K562 (cell line): ENCODE data around the gene CMIP. TPM values are rescaled to one million over a fixed set of nuclear protein-coding genes. Genes with fewer than 3 reads are reported as not detected.

ENCODE experiments used
- DMBX1 ChIP-seq: fragments of 250-450 bp; sonication (Bioruptor Pico); IDR thresholded peaks from 2 replicates; pipeline ENCODE4 v1.8.0; 2022; ENCODE audit warnings: inconsistent platforms, mild to moderate bottlenecking, moderate library complexity, borderline replicate concordance
- DPF2 ChIP-seq: fragments of 450-650 bp; IDR thresholded peaks from 2 replicates; pipeline ENCODE4 v1.6.1; 2016
- ERF ChIP-seq: fragments of 450-650 bp; formaldehyde crosslinking; IDR thresholded peaks from 2 replicates; pipeline ENCODE4 v1.4.0; 2020; ENCODE audit warnings: mild to moderate bottlenecking, mixed read lengths
- ETV1 ChIP-seq: fragments of 450-650 bp; conservative IDR thresholded peaks from 2 replicates; pipeline ENCODE4 v1.6.1; 2016; ENCODE audit warnings: missing genetic modification characterization, control low read depth, low read depth, missing compliant biosample characterization
- HEY1 ChIP-seq: fragments of 250-450 bp; sonication (Bioruptor Pico); IDR thresholded peaks from 2 replicates; pipeline ENCODE4 v1.5.0; 2020; ENCODE audit warnings: mild to moderate bottlenecking, moderate library complexity, borderline replicate concordance
- KLF6 ChIP-seq: fragments of 250-450 bp; sonication (Bioruptor Pico); IDR thresholded peaks from 2 replicates; pipeline ENCODE4 v1.4.0; 2020; ENCODE audit warnings: mild to moderate bottlenecking, moderate library complexity, borderline replicate concordance
- MBD2 ChIP-seq: sonication (generic); IDR thresholded peaks from 2 replicates; pipeline ENCODE4 v1.6.1; 2016; ENCODE audit warnings: low read depth, borderline replicate concordance
- MTA2 ChIP-seq: fragments of 450-650 bp; IDR thresholded peaks from 2 replicates; pipeline ENCODE4 v1.6.1; 2016; ENCODE audit warnings: low read depth
- NELFE ChIP-seq: IDR thresholded peaks from 2 replicates; pipeline ENCODE4 v1.6.1; 2011; ENCODE audit warnings: mild to moderate bottlenecking; ENCODE audit not compliant: insufficient read depth, insufficient read length
- NR3C1 ChIP-seq: sonication (generic); formaldehyde crosslinking; IDR thresholded peaks from 2 replicates; pipeline ENCODE4 v1.8.1; 2022; ENCODE audit warnings: missing genetic modification reagents
- RBFOX2 ChIP-seq: fragments of 200-400 bp; formaldehyde crosslinking; IDR thresholded peaks from 2 replicates; pipeline ENCODE4 v1.6.1; 2017; ENCODE audit warnings: low read depth, mild to moderate bottlenecking, low read length, moderate library complexity
- SIRT6 ChIP-seq: IDR thresholded peaks from one replicate; pipeline ENCODE4 v1.6.1; 2012; ENCODE audit warnings: low read depth, mild to moderate bottlenecking, control low read depth, inconsistent platforms, low read length, moderate library complexity
- SMARCB1 ChIP-seq: IDR thresholded peaks from 2 replicates; pipeline ENCODE4 v1.6.1; 2011; ENCODE audit warnings: improper control_type of control experiment, low read depth; ENCODE audit not compliant: insufficient read length
- SRF ChIP-seq, 2 experiments: fragments of 250-450, 450-650 bp in 1 of 2; sonication (Bioruptor Pico) in 1 of 2; sonication (generic) in 1 of 2; formaldehyde crosslinking; IDR thresholded peaks; 2 replicates each; pipeline versions ENCODE4 v1.5.0 to v1.5.1; 2020 to 2022; ENCODE audit warnings: mild to moderate bottlenecking in 1 of 2, missing genetic modification reagents in 1 of 2
- ZNF354B ChIP-seq: fragments of 250-450 bp; sonication (Bioruptor Pico); IDR thresholded peaks from 2 replicates; pipeline ENCODE4 v1.4.0; 2020
- ZNF445 ChIP-seq: fragments of 250-450 bp; sonication (Bioruptor Pico); IDR thresholded peaks from 2 replicates; pipeline ENCODE4 v1.4.0; 2020; ENCODE audit warnings: low read depth, mild to moderate bottlenecking, moderate library complexity
- polyA plus RNA-seq, 8 experiments: library from polyadenylated mRNA; depleted of rRNA in 4 of 8; stranded (reverse) in 5 of 8; unstranded in 3 of 8; fragments of >200 nt; fragmentation: Nextera tagmentation in 2 of 8; fragmentation: Illumina TruSeq in 1 of 8; extraction: Ambion mirVana in 2 of 8; extraction: Trizol in 1 of 8; gene quantifications; 2 replicates each; pipeline versions ENCODE4 v1.2.1 to v1.2.3, GENCODE V29; 2011 to 2014; ENCODE audit warnings: inconsistent platforms in 1 of 8, missing spikeins in 1 of 8
- total RNA-seq, 7 experiments: library from RNA; depleted of rRNA in 6 of 7; stranded (reverse); fragments of >200 nt in 6 of 7; fragmentation: Illumina TruSeq in 2 of 7; extraction: Trizol in 2 of 7; gene quantifications; 2 replicates each; pipeline versions ENCODE4 v1.2.1 to v1.2.3, GENCODE V29; 2011 to 2021; ENCODE audit warnings: low replicate concordance in 1 of 7
- TF ChIP-seq, protein P1 (sequence below), 2 experiments: IDR thresholded peaks; 2 replicates each; pipeline ENCODE4 v1.6.1; 2012; ENCODE audit warnings: improper control_type of control experiment in 2 of 2, low read depth in 2 of 2, low read length in 2 of 2, borderline replicate concordance in 1 of 2
- TF ChIP-seq, protein P2 (sequence below): IDR thresholded peaks from 2 replicates; pipeline ENCODE4 v1.6.1; 2011; ENCODE audit not compliant: insufficient read length; ENCODE audit errors: extremely low read depth
- TF ChIP-seq, protein P3 (sequence below), 2 experiments: fragments of 250-450 bp in 1 of 2; fragments of 450-650 bp in 1 of 2; sonication (Bioruptor Pico) in 1 of 2; IDR thresholded peaks; 2 replicates each; pipeline versions ENCODE4 v1.6.1 to v1.8.0; 2016 to 2021; ENCODE audit warnings: mild to moderate bottlenecking in 2 of 2, moderate library complexity in 2 of 2, missing compliant biosample characterization in 1 of 2, missing genetic modification characterization in 1 of 2

Gene CMIP
- total and polyA plus RNA-seq, 9 of the 15 experiments (the other 6 are each of a cell fraction or from before 2014, with no cell fraction given): 0.94 to 82.5 (median 10.3) TPM

DNA sequence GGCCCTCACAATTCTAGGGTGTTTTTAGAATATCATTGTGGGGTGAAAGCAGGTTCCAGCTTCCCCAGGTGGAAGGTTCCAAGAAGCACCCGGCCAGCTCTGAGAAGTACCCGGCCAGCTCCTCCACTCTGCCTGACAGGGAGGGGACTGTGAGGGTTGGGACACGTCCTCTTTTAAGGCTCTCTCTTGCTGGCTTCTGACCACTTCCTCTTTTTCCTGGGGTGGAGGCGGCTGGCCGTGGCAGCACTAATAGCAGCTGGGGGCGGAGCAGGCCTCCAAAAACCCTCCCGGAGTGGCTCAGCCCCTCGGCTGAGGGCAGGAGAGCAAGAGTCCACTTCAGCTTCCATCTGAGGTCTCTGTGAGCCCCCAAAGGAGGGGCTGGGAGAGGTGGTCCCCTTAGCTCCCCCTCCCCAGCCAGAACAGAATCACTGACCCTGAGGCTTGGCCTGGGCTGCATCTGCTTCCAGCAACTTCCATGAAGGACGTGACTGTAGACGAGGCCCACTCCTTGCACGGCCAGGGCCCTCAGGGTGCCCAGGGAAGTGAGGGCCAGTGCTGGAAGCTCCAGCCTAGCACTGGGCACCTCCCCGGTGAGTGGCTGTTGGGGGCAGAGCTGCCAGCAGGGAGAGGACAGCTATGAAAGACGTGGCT lies 307.7 kb downstream of the CMIP start (continued):
- TF ChIP-seq, protein P1, sequence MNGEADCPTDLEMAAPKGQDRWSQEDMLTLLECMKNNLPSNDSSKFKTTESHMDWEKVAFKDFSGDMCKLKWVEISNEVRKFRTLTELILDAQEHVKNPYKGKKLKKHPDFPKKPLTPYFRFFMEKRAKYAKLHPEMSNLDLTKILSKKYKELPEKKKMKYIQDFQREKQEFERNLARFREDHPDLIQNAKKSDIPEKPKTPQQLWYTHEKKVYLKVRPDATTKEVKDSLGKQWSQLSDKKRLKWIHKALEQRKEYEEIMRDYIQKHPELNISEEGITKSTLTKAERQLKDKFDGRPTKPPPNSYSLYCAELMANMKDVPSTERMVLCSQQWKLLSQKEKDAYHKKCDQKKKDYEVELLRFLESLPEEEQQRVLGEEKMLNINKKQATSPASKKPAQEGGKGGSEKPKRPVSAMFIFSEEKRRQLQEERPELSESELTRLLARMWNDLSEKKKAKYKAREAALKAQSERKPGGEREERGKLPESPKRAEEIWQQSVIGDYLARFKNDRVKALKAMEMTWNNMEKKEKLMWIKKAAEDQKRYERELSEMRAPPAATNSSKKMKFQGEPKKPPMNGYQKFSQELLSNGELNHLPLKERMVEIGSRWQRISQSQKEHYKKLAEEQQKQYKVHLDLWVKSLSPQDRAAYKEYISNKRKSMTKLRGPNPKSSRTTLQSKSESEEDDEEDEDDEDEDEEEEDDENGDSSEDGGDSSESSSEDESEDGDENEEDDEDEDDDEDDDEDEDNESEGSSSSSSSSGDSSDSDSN (IDR thresholded peaks at IDR 0.05; ENCODE audit: borderline replicate concordance in 1 of 2, low read depth in 2 of 2, low read length in 2 of 2): peak; percentile 81 to 92; a peak in 3 of 4 replicates
- TF ChIP-seq ZNF445 (no peak), ERF (no peak), MBD2 (0 out of 2 replicates have a peak, but pooled peaks have one; percentile 30), NELFE (no peak), RBFOX2 (peak; percentile 90), ZNF354B (CRISPR knock-in tag) (no peak), DMBX1 (CRISPR knock-in tag) (peak; percentile 11; the same call in 1 of the 2 replicates), HEY1 (CRISPR knock-in tag) (no peak), ETV1 (peak; percentile 62), NR3C1 (no peak), KLF6 (CRISPR knock-in tag) (no peak; the same call in 1 of the 2 replicates), MTA2 (no peak), SIRT6 (no peak), DPF2 (peak; percentile 84), SRF (CRISPR knock-in tag; IDR thresholded peaks at IDR 0.05) (peak in 1 of 2 experiments; percentile 82; a peak in 2 of 4 replicates), SMARCB1 (peak; percentile 64)
- TF ChIP-seq, protein P2, sequence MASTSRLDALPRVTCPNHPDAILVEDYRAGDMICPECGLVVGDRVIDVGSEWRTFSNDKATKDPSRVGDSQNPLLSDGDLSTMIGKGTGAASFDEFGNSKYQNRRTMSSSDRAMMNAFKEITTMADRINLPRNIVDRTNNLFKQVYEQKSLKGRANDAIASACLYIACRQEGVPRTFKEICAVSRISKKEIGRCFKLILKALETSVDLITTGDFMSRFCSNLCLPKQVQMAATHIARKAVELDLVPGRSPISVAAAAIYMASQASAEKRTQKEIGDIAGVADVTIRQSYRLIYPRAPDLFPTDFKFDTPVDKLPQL: peak; percentile 29
- TF ChIP-seq, protein P3, sequence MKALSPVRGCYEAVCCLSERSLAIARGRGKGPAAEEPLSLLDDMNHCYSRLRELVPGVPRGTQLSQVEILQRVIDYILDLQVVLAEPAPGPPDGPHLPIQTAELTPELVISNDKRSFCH (CRISPR knock-in tag; IDR thresholded peaks at IDR 0.05): no peak
- TF ChIP-seq, protein P3 (tag; IDR thresholded peaks at IDR 0.05): peak; percentile 88; the same call in 1 of the 2 replicates
